T-helper 1 cell treated with Interleukin-12 subunit alpha and Interleukin-12 subunit beta and Interleukin-4 antibody, amounts not matched to agents 30 μg/mL and 1 μg/mL, for 36 hours (primary cell): ENCODE results near the gene TSPO2.
A peak's percentile ranks its signal among the peaks of the same experiment; 100 is the strongest.

Experiments used
- H3K27ac Mint-ChIP-seq: one replicate; pipeline ENCODE4 v1.8.0; 2021; ENCODE audit warnings: mild to moderate bottlenecking, mixed read lengths
- H3K27me3 Mint-ChIP-seq: one replicate; pipeline ENCODE4 v1.8.0; 2021; ENCODE audit warnings: low read depth, mixed read lengths
- H3K36me3 Mint-ChIP-seq: one replicate; pipeline ENCODE4 v1.8.0; 2021; ENCODE audit warnings: low read depth, mixed read lengths
- H3K4me1 Mint-ChIP-seq: one replicate; pipeline ENCODE4 v1.8.0; 2021; ENCODE audit warnings: low read depth, mixed read lengths
- H3K4me3 Mint-ChIP-seq: one replicate; pipeline ENCODE4 v1.8.0; 2021; ENCODE audit warnings: mild to moderate bottlenecking, moderate library complexity, mixed read lengths
- H3K9me3 Mint-ChIP-seq: one replicate; pipeline ENCODE4 v1.8.0; 2021; ENCODE audit warnings: mixed read lengths

The TSPO2 gene

DNA sequence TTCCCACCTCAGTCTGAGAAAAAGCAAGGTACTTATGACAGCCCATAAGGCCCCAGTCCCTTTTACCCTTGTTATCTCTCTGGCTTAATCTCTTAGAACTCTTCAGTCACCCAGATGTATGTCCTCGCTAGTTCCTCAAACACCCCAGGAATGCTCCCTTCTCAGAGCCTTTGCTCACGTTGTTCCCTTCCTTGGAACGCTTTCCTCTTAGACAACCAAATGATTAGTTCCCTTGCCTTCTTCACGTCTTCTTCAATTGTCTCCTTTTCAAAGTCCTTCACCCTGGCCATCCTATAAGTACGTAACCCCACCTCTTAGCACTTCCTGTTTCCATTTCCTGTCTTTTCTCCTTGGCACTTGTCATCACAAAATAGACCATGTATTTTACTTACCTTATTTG is 9.6 kb downstream of the TSPO2 start:
- peak overlapping the region; percentile 78 for H3K27ac Mint-ChIP-seq
- H3K27me3 Mint-ChIP-seq, result no peaks in the 10 kb centered on the region
- H3K9me3 Mint-ChIP-seq, result no peaks in the 10 kb centered on the region
- H3K4me1 Mint-ChIP-seq, result peaks cover 11% of the 10 kb centered on the region
- H3K36me3 Mint-ChIP-seq, result peaks cover 7% of the 10 kb centered on the region
- H3K4me3 Mint-ChIP-seq, result no peak overlapping the region

- Mint-ChIP-seq H3K27me3 (no peaks in the 10 kb centered on the region), H3K4me1 (peaks cover 11% of the 10 kb centered on the region), H3K4me3 (no peak within 1 kb of the TSS), H3K36me3 (peaks cover 7% of the 10 kb centered on the region), H3K9me3 (no peaks in the 10 kb centered on the region), H3K27ac (peak within 1 kb of the TSS; percentile 78)
Observed at GRCh38 chr6:41053041-41053440, 10.8 kb downstream of the TSPO2 start, which contains the start of gene APOBEC2. Gene APOBEC2 (plus strand): TSS chr6:41053202. CDS start chr6:41053348, 146 bp downstream.

DNA sequence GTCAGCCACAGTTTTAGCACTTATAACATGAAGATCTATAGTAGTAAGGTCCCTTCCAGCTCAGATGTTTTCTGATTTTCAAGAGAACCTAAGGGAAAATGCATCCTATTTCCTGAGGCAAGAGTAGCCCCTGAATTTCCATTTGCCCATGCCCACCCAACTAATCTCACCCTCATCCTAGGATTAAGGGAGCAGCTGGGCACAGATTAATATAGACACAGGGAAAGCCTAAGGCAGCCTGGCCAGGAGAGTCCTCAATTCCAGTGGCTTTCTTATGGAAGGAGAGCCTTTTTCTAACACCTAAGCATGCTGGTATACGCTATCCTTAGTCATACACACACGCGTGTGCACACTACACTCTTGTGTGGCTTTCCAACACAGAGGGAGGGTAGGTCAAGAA is 12.2 kb downstream of the TSPO2 start:
- Mint-ChIP-seq H3K27me3 (no peaks in the 10 kb centered on the region), H3K36me3 (peaks cover 7% of the 10 kb centered on the region), H3K4me1 (peaks cover 11% of the 10 kb centered on the region), H3K27ac (no peak overlapping the region), H3K4me3 (no peak overlapping the region), H3K9me3 (no peaks in the 10 kb centered on the region)

GRCh38 chr6:41055149-41055548 is 12.9 kb downstream of the TSPO2 start:
- no peak overlapping the region for H3K27ac Mint-ChIP-seq
- H3K4me3 Mint-ChIP-seq, result no peak overlapping the region
- H3K27me3 Mint-ChIP-seq, result no peaks in the 10 kb centered on the region

DNA sequence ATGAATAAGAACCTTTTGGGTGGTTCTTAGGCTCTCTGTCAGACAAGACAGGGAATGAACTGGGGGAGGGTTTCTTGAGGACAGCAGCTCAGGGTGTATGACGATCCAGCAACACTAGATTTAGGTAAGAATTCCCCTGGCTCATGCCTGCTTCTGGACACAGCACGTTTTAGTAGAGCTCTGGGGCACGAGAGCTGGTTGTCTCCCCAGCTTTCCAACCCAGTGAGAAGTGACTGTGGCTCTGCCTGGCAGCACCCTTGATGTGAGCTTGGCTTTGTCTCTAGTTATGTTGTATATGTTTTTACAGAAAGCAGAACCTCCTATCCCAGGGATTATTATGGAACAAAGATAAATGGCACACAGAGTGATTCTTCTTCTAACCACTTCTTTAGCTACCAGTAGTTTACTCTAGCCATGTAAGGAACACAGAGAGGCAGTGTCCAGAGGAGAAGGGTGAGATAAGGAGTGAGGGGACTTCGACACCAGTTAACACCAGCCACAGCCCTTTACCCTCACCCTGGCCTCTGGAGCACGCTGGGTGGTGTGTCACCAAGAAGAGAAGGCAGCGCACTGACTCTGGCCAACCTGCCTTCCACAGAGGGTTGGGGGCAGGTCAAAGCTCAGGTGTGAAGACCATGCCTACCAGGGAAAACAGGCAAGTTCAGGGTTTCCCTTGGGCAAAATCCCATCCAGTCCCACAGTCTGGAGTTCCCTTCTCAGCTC is 14.7 kb downstream of the TSPO2 start:
- Mint-ChIP-seq H3K4me3 (no peak overlapping the region), H3K36me3 (peaks cover 6% of the 10 kb centered on the region), H3K4me1 (peaks cover 8% of the 10 kb centered on the region), H3K27me3 (no peaks in the 10 kb centered on the region), H3K27ac (no peak overlapping the region), H3K9me3 (no peaks in the 10 kb centered on the region)

More at GRCh38 chr6:41055149-41055548, 12.9 kb downstream of the TSPO2 start:
- no peaks in the 10 kb centered on the region for H3K9me3 Mint-ChIP-seq
- peaks cover 11% of the 10 kb centered on the region for H3K4me1 Mint-ChIP-seq
- peaks cover 10% of the 10 kb centered on the region for H3K36me3 Mint-ChIP-seq

DNA sequence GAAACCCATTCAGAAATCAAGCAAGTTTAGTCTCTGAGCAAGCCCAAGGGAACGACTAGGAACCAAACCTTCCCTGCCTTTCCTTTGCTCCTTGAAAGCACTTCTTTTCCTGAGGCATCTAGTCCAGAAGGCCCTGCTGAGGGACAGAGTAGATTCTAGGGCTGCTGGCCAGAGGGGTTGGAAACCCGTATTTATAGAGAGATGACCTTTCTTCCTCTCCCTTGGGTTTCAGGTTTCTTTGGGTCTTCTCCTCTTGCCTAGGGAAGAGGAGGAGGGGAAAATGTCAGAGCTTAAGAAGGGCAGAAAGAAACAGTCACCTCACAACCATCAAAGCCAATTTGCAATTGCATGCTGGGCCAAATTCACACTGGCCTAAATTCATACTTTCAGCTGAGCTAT is 16.5 kb downstream of the TSPO2 start:
- Mint-ChIP-seq H3K9me3 (no peaks in the 10 kb centered on the region), H3K36me3 (peaks cover 10% of the 10 kb centered on the region), H3K27me3 (no peaks in the 10 kb centered on the region), H3K4me3 (no peak overlapping the region), H3K4me1 (no peaks in the 10 kb centered on the region), H3K27ac (no peak overlapping the region)

DNA sequence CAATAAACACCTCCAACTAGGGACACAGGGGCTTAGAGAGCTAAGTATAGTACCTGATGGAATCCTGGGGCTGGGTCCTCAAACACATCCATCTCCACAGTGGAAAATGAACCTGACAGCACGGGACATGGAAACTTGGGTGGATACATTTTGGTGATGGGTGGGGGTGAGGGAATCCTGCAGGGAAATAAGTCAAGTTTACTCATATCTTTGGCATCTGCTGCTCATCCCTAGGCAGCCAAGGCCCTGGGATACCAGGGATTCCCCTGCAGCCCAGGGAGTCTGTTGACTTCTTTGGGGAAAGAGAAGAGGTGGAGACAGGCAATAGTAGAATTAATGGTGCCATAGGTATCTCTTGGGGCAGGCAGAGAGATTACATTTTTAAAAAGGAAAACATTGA is 17.3 kb downstream of the TSPO2 start:
- Mint-ChIP-seq H3K36me3 (peaks cover 11% of the 10 kb centered on the region), H3K4me1 (no peaks in the 10 kb centered on the region), H3K4me3 (no peak overlapping the region), H3K9me3 (no peaks in the 10 kb centered on the region), H3K27me3 (no peaks in the 10 kb centered on the region), H3K27ac (no peak overlapping the region)

- no peaks in the 10 kb centered on the region for H3K27me3 Mint-ChIP-seq
- peaks cover 17% of the 10 kb centered on the region for H3K36me3 Mint-ChIP-seq
- H3K9me3 Mint-ChIP-seq, result no peaks in the 10 kb centered on the region
- peaks cover 2% of the 10 kb centered on the region for H3K4me1 Mint-ChIP-seq
- H3K27ac Mint-ChIP-seq, result no peak overlapping the region
- no peak overlapping the region for H3K4me3 Mint-ChIP-seq
Observed at GRCh38 chr6:41061196-41061726, 19.0 kb downstream of the TSPO2 start.

- H3K36me3 Mint-ChIP-seq, result peaks cover 23% of the 10 kb centered on the region
- peaks cover 8% of the 10 kb centered on the region for H3K4me1 Mint-ChIP-seq
- H3K27ac Mint-ChIP-seq, result no peak overlapping the region
- no peaks in the 10 kb centered on the region for H3K9me3 Mint-ChIP-seq
- no peak overlapping the region for H3K4me3 Mint-ChIP-seq
- H3K27me3 Mint-ChIP-seq, result no peaks in the 10 kb centered on the region
Observed at GRCh38 chr6:41062056-41062455, 19.8 kb downstream of the TSPO2 start.

DNA sequence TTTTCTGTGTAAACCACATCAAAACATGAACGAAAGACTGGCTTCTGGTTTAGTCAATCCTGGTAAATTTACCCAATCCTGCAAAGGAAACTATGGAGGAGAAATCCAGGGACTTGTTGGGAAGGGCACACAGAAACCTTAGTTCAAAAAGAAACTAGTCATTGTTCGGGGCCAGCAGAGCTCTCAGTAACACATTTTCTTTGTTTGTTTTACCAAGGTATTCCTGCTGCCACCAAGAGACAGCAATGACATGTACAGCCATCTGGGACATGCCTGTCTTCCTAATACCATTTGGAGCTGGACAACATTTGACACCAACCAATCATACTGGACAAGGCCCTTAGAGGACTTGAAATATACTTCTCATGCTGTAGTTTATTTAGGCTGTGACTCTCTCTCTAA is 21.6 kb downstream of the TSPO2 start:
- Mint-ChIP-seq H3K4me1 (peaks cover 16% of the 10 kb centered on the region), H3K27ac (no peak overlapping the region), H3K27me3 (no peaks in the 10 kb centered on the region), H3K9me3 (no peaks in the 10 kb centered on the region), H3K4me3 (no peak overlapping the region), H3K36me3 (peaks cover 33% of the 10 kb centered on the region)

DNA sequence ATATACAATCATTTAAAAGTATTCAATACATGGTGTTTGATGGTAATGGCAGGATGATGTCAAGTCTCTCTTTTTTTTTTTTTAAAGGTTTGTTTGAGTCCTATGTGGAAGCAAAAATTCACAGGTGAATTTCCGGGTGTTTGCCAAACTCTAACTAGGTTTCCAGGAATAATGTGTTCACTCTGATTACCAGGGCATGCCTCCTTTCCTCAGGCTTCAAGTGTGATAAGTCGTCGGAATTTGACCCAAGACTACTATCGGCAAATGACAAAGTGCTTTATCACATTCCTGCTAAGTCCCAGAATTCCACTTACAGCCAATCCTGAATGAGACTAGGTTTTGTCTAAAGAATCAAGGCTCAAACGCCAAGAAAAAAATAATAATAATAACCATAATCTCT is 22.6 kb downstream of the TSPO2 start:
- H3K9me3 Mint-ChIP-seq, result no peaks in the 10 kb centered on the region
- no peak overlapping the region for H3K4me3 Mint-ChIP-seq
- peaks cover 41% of the 10 kb centered on the region for H3K36me3 Mint-ChIP-seq
- peaks cover 22% of the 10 kb centered on the region for H3K4me1 Mint-ChIP-seq
- no peaks in the 10 kb centered on the region for H3K27me3 Mint-ChIP-seq
- H3K27ac Mint-ChIP-seq, result no peak overlapping the region

DNA sequence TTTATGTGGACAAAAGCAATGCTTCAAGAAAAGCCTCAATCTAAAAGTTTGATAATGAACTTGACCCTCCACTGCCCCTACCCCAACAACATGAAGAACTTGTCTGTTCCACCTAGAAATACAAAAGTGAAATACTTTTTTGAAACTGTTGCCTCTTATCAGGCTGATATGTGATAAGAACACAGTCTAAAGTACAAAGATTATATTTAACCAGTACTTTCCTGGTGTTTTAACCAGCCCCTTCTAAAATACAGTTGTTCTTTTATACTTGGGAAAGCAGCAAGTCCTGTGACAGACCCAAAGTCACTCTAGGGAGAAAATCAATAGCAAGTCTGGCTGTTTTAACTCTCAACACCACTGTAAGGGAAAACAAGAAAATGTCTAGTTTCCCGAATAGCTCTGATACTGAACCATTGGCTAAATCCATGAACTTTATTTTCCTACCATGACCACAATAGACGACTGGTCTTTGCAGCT is 23.3 kb downstream of the TSPO2 start:
- no peaks in the 10 kb centered on the region for H3K27me3 Mint-ChIP-seq
- H3K27ac Mint-ChIP-seq, result no peak overlapping the region
- H3K4me3 Mint-ChIP-seq, result no peak overlapping the region
- no peaks in the 10 kb centered on the region for H3K9me3 Mint-ChIP-seq
- H3K36me3 Mint-ChIP-seq, result peaks cover 43% of the 10 kb centered on the region
- peaks cover 29% of the 10 kb centered on the region for H3K4me1 Mint-ChIP-seq

GRCh38 chr6:41066867-41067304 is 24.6 kb downstream of the TSPO2 start:
- Mint-ChIP-seq H3K4me1 (peaks cover 35% of the 10 kb centered on the region), H3K9me3 (no peaks in the 10 kb centered on the region), H3K27ac (no peak overlapping the region), H3K4me3 (no peak overlapping the region), H3K27me3 (no peaks in the 10 kb centered on the region), H3K36me3 (peaks cover 47% of the 10 kb centered on the region)

DNA sequence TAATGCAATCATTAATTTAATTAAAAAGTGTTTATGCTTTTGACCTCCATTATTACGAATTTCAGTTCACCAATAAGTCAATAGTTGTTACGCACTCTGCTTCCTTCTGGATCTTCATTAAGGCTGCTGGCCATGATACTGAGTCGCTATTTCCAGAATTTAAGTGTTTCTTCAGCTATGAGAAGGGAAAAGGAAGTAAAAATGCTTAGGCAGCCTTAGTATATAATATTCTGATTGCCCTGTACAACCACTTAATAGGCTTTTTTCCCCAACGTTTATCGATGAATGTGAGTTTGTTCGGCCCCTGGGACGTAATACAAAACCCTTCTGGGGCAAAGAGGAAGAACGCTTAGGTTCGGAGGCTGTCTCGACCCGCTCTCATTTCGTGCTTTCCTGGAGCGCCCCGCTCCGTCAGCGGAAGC is 29.2 kb downstream of the TSPO2 start:
- Mint-ChIP-seq H3K36me3 (peaks cover 46% of the 10 kb centered on the region), H3K9me3 (no peaks in the 10 kb centered on the region), H3K4me1 (peaks cover 55% of the 10 kb centered on the region), H3K27ac (peak overlapping the region; percentile 99), H3K27me3 (no peaks in the 10 kb centered on the region), H3K4me3 (peak overlapping the region; percentile 94)
